Stimulated activated CD4-positive, alpha-beta T cell treated with anti-CD3 and anti-CD28 coated beads, Interleukin-12 subunit alpha, Interleukin-12 subunit beta, amount 100 ng/mL, for 4 hours (primary cell): ENCODE measurements around the gene CPXM1.

Source experiments
- DNase-seq: peaks from one replicate; pipeline ENCODE4 v3.0.0-alpha.2; 2020

Gene CPXM1

DNA sequence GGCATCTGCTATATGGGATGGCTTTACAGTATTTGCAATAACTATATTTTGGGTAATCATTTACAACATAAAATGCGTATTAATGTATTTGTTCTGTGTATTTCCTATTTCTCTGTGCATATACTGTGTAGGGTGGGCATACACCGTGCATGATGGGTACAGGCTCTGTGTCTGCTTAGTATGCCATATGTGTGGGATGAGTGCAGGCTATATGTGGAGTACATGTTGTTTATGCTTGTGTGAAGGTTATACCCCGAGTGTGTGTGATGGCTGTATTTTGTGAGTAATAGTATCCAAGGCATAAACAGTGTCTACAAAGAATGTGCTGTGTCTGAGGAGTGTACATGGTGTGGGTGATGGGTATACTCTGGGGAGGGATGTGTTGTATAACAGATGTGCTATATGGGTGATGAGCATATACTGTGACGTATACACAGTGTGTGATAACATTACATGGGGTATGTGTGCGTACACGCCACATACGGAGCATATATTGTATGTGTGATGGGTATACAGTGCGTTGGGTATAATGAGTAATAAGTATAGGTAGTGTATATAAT is 52.7 kb downstream of the CPXM1 start:
- no peak for DNase-seq

DNA sequence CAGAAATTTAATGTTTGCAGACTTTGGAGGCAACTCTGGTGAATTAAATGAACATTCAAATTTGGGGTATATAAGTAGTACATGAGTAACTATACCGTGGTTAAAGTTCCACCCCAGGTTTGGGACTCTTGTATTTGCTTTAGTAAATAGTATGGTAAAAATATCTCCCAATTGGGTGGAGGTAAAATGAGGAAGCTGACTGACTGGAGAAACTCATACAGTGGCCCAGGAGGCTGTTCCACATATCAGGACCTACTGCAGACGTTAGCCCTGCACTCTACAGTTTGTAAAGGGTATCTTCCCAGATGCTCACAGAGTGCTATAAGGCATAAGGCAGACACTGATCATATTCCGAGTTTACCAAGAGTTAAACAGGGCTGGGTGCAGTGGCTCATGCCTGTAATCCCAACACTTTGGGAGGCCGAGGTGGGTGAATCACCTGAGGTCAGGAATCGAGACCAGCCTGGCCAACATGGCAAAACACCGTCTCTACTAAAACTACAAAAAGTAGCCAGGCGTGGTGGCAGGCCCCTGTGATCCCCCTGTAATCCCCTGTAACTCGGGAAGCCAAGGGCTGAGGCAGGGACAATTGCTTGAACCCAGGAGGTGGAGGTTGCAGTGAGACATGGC is 53.7 kb downstream of the CPXM1 start:
- no peak for DNase-seq

DNA sequence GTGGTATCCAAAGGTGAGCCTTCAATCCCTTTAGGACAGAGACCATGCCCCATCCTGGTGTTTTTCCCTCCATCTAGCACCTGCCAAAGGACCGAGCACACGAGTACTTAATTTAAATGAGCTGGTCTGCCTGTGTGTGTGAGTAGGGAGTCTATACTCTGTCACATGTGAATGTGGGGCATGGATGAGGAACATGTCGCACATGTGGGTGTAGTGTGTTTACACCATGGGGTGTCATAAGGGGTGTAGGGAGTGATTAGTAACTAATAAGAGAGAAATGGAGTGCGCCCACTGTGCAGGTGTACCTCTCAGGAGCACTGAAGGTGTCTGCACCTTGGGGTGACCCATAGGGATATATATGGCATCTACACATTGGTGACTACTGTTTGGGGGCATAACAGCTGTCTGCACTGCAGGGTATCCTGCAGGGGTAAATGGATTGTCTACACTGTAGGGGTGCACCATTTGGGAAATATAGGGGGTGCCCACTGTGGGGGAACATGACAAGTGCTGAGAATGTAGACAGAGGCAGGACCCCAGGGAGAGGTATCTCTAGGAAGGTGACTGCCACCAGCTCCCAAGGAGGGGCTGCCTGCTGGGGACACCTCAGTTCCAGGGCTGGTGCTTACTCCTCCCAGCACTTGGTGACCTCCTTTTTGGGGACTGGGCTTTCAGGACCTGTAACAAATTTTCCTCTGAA is 54.3 kb downstream of the CPXM1 start:
- DNase-seq = no peak

DNA sequence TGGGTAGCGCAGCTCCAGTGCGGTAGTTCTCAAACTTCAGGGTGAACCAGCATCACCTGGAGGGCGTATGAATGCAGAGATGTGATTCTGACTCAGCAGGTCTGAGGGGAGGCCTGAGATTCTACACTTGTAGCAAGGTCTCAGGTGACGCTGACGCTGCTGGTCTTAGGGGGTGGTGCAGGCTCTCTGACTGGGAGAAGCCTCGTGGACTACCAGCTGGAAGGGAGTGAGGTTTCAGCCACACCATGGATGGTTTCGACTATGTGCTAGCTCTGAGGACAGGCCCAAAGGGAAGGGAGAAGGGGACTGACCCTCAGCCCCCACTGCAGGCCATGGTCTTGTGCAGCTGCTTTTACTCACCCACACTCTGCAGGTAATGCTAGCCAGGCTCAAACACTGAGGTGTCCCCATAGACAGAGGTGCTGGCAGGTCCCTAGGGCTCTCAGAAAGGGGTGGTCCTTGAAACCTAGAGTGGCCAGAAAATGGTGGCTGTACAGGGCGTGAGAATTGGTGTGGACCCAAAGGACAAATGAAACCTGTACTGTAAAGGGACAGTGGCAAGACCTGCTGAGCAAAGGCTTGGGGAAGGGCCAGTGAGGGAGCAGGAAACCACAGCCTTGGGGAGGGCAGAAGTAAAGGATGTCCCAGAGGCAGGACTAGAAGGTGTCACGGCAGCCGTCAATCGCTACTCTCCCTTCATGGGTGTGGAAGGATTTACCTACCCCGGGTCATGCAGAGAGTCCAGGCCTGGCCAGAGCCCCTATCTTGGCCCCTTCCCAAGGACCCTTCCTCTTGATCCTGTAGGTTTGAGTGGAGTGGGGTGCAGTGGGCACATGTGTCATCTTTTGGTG is 55.1 kb downstream of the CPXM1 start:
- DNase-seq = no peak
